Activated CD8-positive, alpha-beta memory T cell treated with anti-CD3 and anti-CD28 coated beads, Interleukin-2, amount 10 ng/mL, durations not matched to agents 7 days and 5 days (primary cell): ENCODE results near the gene GRIA3. TPM values are rescaled to one million over a fixed set of nuclear protein-coding genes. Genes with fewer than 3 reads are reported as not detected.
"Not testable (repeated sequence)": the region's sequence is repeated elsewhere in the genome, so short reads cannot be mapped to it uniquely, and the experiment has no call there.

ENCODE experiments used
- ATAC-seq: fragments of 150-1000 bp; cut with Tn5 transposase; one replicate; pipeline ENCODE4 v1.10.0; 2021; ENCODE audit warnings: moderate library complexity
- CTCF ChIA-PET: fragments of 350-600 bp; sonication (Branson Sonifier 250); formaldehyde crosslinking; loops from one replicate; lab custom pipeline; 2021; ENCODE audit warnings: antibody characterized with exemption; lab: Charles Lee
- DNase-seq: peaks from one replicate; pipeline ENCODE4 v3.0.0-alpha.2; 2020
- H3K27ac Mint-ChIP-seq: one replicate; pipeline ENCODE4 v1.8.0; 2021; ENCODE audit warnings: mild to moderate bottlenecking, mixed read lengths
- H3K27me3 Mint-ChIP-seq: one replicate; pipeline ENCODE4 v1.8.0; 2021; ENCODE audit warnings: mixed read lengths
- H3K36me3 Mint-ChIP-seq: one replicate; pipeline ENCODE4 v1.8.0; 2021; ENCODE audit warnings: mild to moderate bottlenecking, mixed read lengths
- H3K4me1 Mint-ChIP-seq: one replicate; pipeline ENCODE4 v1.8.0; 2021; ENCODE audit warnings: mixed read lengths
- H3K4me3 Mint-ChIP-seq: one replicate; pipeline ENCODE4 v1.8.0; 2021; ENCODE audit warnings: mild to moderate bottlenecking, moderate library complexity, mixed read lengths
- H3K9me3 Mint-ChIP-seq: one replicate; pipeline ENCODE4 v1.8.0; 2022; ENCODE audit warnings: low read depth, mixed read lengths
- total RNA-seq, 2 experiments: library from RNA; stranded (reverse); gene quantifications; one replicate each; pipeline ENCODE4 v1.2.3, GENCODE V29; 2021

The GRIA3 gene
- total RNA-seq, 2 experiments from 2014 or later, result not detected

- CTCF ChIA-PET, result no interaction called here
- ATAC-seq (no peak), DNase-seq (no peak)
- Mint-ChIP-seq H3K4me3 (no peak overlapping the region), H3K27ac (no peak overlapping the region), H3K36me3 (no peaks in the 10 kb centered on the region), H3K4me1 (no peaks in the 10 kb centered on the region), H3K27me3 (no peaks in the 10 kb centered on the region), H3K9me3 (no peaks in the 10 kb centered on the region)
These were observed 173.9 kb downstream of the GRIA3 start for GRCh38 chrX:123357941-123358340.

GRCh38 chrX:123358457-123358856, 174.4 kb downstream of the GRIA3 start:
- ATAC-seq (no peak), DNase-seq (no peak)
- Mint-ChIP-seq H3K27ac (no peak overlapping the region), H3K36me3 (no peaks in the 10 kb centered on the region), H3K27me3 (no peaks in the 10 kb centered on the region), H3K9me3 (no peaks in the 10 kb centered on the region), H3K4me3 (no peak overlapping the region), H3K4me1 (no peaks in the 10 kb centered on the region)
- CTCF ChIA-PET, result no interaction called here

GRCh38 chrX:123361371-123361770, 177.3 kb downstream of the GRIA3 start:
- Mint-ChIP-seq H3K4me1 (no peaks in the 10 kb centered on the region), H3K27me3 (no peaks in the 10 kb centered on the region), H3K9me3 (no peaks in the 10 kb centered on the region), H3K36me3 (no peaks in the 10 kb centered on the region), H3K4me3 (no peak overlapping the region), H3K27ac (no peak overlapping the region)
- CTCF ChIA-PET, result no interaction called here
- DNase-seq, result no peak
- no peak for ATAC-seq

GRCh38 chrX:123386196-123386595, 202.1 kb downstream of the GRIA3 start:
- ATAC-seq, DNase-seq, H3K27me3 Mint-ChIP-seq, H3K36me3 Mint-ChIP-seq, H3K9me3 Mint-ChIP-seq, H3K4me3 Mint-ChIP-seq, H3K27ac Mint-ChIP-seq, H3K4me1 Mint-ChIP-seq, CTCF ChIA-PET: not testable (repeated sequence)

- no peaks in the 10 kb centered on the region for H3K9me3 Mint-ChIP-seq
- CTCF ChIA-PET, result no interaction called here
- H3K4me1 Mint-ChIP-seq, result no peaks in the 10 kb centered on the region
- H3K27me3 Mint-ChIP-seq, result no peaks in the 10 kb centered on the region
- no peak overlapping the region for H3K27ac Mint-ChIP-seq
- H3K36me3 Mint-ChIP-seq, result no peaks in the 10 kb centered on the region
- no peak for ATAC-seq
- no peak for DNase-seq
- H3K4me3 Mint-ChIP-seq, result no peak overlapping the region
These were observed 208.8 kb downstream of the GRIA3 start for GRCh38 chrX:123392921-123393320.

GRCh38 chrX:123399709-123400108, 215.6 kb downstream of the GRIA3 start:
- DNase-seq (no peak), ATAC-seq (no peak)
- Mint-ChIP-seq H3K4me3 (no peak overlapping the region), H3K27ac (no peak overlapping the region), H3K9me3 (no peaks in the 10 kb centered on the region), H3K36me3 (no peaks in the 10 kb centered on the region), H3K27me3 (no peaks in the 10 kb centered on the region), H3K4me1 (no peaks in the 10 kb centered on the region)
- CTCF ChIA-PET, result no interaction called here

GRCh38 chrX:123405231-123405630, 221.2 kb downstream of the GRIA3 start:
- ATAC-seq, result no peak
- Mint-ChIP-seq H3K36me3 (no peaks in the 10 kb centered on the region), H3K4me1 (no peaks in the 10 kb centered on the region), H3K27me3 (no peaks in the 10 kb centered on the region), H3K27ac (no peak overlapping the region), H3K4me3 (no peak overlapping the region), H3K9me3 (no peaks in the 10 kb centered on the region)
- DNase-seq, result no peak
- CTCF ChIA-PET, result no interaction called here

- no peaks in the 10 kb centered on the region for H3K9me3 Mint-ChIP-seq
- ATAC-seq, result no peak
- no peak overlapping the region for H3K27ac Mint-ChIP-seq
- H3K4me1 Mint-ChIP-seq, result peaks cover 3% of the 10 kb centered on the region
- no peak overlapping the region for H3K4me3 Mint-ChIP-seq
- H3K36me3 Mint-ChIP-seq, result no peaks in the 10 kb centered on the region
- DNase-seq, result no peak
- H3K27me3 Mint-ChIP-seq, result no peaks in the 10 kb centered on the region
- CTCF ChIA-PET, result no interaction called here
These were observed 225.0 kb downstream of the GRIA3 start for GRCh38 chrX:123408821-123409737.

GRCh38 chrX:123422875-123423274, 238.8 kb downstream of the GRIA3 start:
- Mint-ChIP-seq H3K4me1 (peaks cover 3% of the 10 kb centered on the region), H3K27me3 (no peaks in the 10 kb centered on the region), H3K36me3 (no peaks in the 10 kb centered on the region), H3K27ac (no peak overlapping the region), H3K4me3 (no peak overlapping the region), H3K9me3 (no peaks in the 10 kb centered on the region)
- CTCF ChIA-PET, result no interaction called here
- DNase-seq, result no peak
- ATAC-seq, result no peak

- Mint-ChIP-seq H3K9me3 (no peaks in the 10 kb centered on the region), H3K27ac (no peak overlapping the region), H3K36me3 (no peaks in the 10 kb centered on the region), H3K4me3 (no peak overlapping the region), H3K27me3 (no peaks in the 10 kb centered on the region), H3K4me1 (peaks cover 3% of the 10 kb centered on the region)
- no peak for DNase-seq
- CTCF ChIA-PET, result no interaction called here
- no peak for ATAC-seq
These were observed 240.5 kb downstream of the GRIA3 start for GRCh38 chrX:123424546-123424945.

- DNase-seq (no peak), ATAC-seq (no peak)
- no peak overlapping the region for H3K27ac Mint-ChIP-seq
- CTCF ChIA-PET, result no interaction called here
- peaks cover 3% of the 10 kb centered on the region for H3K4me1 Mint-ChIP-seq
- H3K4me3 Mint-ChIP-seq, result no peak overlapping the region
- no peaks in the 10 kb centered on the region for H3K9me3 Mint-ChIP-seq
- H3K36me3 Mint-ChIP-seq, result no peaks in the 10 kb centered on the region
- no peaks in the 10 kb centered on the region for H3K27me3 Mint-ChIP-seq
These were observed 241.4 kb downstream of the GRIA3 start for GRCh38 chrX:123425471-123425870.

- DNase-seq, result no peak
- Mint-ChIP-seq H3K27ac (no peak overlapping the region), H3K9me3 (no peaks in the 10 kb centered on the region), H3K4me1 (peaks cover 3% of the 10 kb centered on the region), H3K27me3 (no peaks in the 10 kb centered on the region), H3K36me3 (no peaks in the 10 kb centered on the region), H3K4me3 (no peak overlapping the region)
- CTCF ChIA-PET, result no interaction called here
- no peak for ATAC-seq
These were observed 241.8 kb downstream of the GRIA3 start for GRCh38 chrX:123425904-123426303.

GRCh38 chrX:123432361-123433150, 248.5 kb downstream of the GRIA3 start:
- no peaks in the 10 kb centered on the region for H3K36me3 Mint-ChIP-seq
- ATAC-seq (no peak), DNase-seq (no peak)
- CTCF ChIA-PET, result no interaction called here
- H3K27me3 Mint-ChIP-seq, result no peaks in the 10 kb centered on the region
- no peaks in the 10 kb centered on the region for H3K4me1 Mint-ChIP-seq
- no peak overlapping the region for H3K4me3 Mint-ChIP-seq
- no peak overlapping the region for H3K27ac Mint-ChIP-seq
- H3K9me3 Mint-ChIP-seq, result no peaks in the 10 kb centered on the region
